Measurements from ENCODE around the gene PDE11A.
"Not testable (repeated sequence)": the region's sequence is repeated elsewhere in the genome, so short reads cannot be mapped to it uniquely, and the experiment has no call there.

Gene PDE11A

GRCh38 chr2:178072383-178073301 lies at the start of gene PDE11A:
Gene PDE11A (minus strand): TSS chr2:178072777. CDS start chr2:178072437, 340 bp downstream.
- FAIRE-seq = no peak
- DNase-seq (ENCODE audit: insufficient read length, low spot score) = peak; percentile 3

GRCh38 chr2:178119179-178119922 lies 46.8 kb upstream of the PDE11A start:
- DNase-seq (ENCODE audit: insufficient read length, low spot score) (no peak), FAIRE-seq (no peak)

DNA sequence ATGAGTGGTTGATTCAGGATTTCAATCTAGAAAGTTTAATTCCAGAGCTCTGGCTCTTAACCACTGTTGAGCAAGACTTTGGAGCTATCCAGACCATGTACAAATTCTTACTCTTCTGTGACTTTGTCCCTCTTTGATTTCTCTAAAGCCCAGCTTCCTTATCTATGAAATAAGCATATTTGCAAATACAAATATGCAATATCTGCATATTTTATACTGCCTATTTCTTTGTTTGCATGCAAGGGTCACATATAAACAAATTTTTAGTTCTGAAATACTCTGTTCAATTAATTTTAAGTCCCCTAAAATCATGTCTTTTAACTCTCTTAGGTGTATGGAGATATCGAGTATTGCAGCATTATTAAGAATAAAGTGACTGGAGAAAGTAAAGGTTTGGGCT lies 45.1 kb upstream of the PDE11A start:
- no peak for DNase-seq (ENCODE audit: insufficient read length, low spot score)

GRCh38 chr2:178115271-178115670 lies 42.7 kb upstream of the PDE11A start:
- FAIRE-seq (no peak), DNase-seq (ENCODE audit: insufficient read length, low spot score) (no peak)

More for the DNA sequence above, 45.1 kb upstream of the PDE11A start:
- FAIRE-seq = no peak

DNA sequence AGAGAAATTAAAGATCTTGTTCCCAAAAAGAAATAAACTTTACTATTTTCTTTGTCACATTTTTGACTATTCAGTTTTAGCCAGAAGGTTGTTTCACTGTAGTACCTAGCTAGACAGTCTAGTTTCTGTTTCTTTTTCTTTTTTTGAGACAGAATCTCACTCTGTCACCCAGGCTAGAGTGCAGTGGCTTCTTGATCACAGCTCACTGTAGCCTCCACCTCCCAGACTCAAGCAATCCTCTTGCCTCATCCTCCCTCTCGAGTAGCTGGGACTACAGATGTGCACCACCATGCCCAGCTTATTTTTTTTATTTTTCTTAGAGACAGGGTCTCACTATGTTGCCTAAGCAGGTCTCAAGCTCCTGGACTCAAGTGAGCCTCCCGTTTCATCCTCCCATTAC lies 41.9 kb upstream of the PDE11A start:
- no peak for DNase-seq (ENCODE audit: insufficient read length, low spot score)
- FAIRE-seq = peak; percentile 88

DNA sequence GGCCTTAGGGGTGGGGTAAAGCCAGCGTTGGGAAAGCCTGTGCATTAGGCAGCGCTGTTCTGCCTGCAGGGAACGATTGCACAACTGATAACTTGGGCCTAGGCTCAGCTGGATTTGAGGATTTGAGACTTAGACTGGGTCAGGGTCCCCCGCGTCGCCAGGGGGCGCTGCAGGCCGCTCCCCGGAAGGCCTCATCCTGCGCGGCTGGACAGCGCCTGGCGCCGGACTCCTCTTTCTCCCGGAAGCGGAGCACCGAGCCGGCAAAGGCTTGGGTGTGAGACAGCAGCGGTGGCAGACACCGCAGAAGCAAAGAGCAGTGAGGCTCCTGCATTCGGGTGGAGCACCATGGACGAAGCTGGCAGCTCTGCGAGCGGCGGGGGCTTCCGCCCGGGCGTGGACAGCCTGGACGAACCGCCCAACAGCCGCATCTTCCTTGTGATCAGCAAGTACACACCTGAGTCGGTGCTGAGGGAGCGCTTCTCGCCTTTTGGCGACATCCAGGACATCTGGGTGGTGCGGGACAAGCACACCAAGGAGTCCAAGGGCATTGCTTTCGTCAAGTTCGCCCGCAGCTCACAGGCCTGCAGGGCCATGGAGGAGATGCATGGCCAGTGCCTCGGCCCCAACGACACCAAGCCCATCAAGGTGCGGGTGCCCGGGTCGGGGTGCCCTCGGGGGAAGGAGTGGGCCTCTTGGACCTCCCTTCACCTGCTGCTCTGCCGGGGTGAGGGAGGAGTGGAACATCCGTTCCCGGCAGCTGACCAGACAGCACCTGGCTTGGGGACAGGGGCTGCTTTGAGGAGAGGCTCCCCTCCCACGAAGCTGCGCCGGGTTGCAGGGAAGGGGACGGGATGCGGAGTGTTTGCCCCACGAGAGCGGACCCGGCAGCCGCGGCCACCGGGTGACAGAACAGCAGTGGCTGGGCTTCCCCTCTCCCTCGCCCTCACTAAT lies 39.9 kb upstream of the PDE11A start, which contains the start of gene RBM45:
TSS of gene RBM45 (plus strand) at position 236 of the 951 bp plus-strand sequence. CDS start at position 346, 110 bp downstream.
- peak; percentile 78 for DNase-seq (ENCODE audit: insufficient read length, low spot score)
- FAIRE-seq = peak; percentile 92

- no peak for FAIRE-seq
- DNase-seq (ENCODE audit: insufficient read length, low spot score) = no peak
Measured at GRCh38 chr2:178111743-178112142, 39.2 kb upstream of the PDE11A start.

DNA sequence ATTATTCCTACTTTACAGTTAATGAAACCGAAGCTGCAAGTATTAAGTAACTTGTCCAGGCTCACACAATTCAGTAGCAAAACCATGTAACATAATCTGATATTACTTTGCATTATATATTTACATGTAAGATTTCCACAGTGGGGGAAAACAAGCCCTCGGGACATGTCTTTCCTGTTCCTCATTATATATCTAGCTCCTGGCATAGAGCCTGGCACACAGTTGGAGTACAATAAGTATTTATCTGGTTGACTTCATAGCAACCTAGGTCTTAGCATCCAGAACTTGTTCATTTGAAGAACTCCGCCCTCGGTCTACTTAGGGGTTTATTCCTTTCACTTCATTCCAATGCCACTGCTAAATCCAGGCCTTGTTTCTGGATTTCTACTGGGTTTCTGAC lies 38.1 kb upstream of the PDE11A start:
- DNase-seq (ENCODE audit: insufficient read length, low spot score) (no peak), FAIRE-seq (no peak)

GRCh38 chr2:178109813-178110212 lies 37.2 kb upstream of the PDE11A start:
- FAIRE-seq = peak; percentile 66
- peak; percentile 24 for DNase-seq (ENCODE audit: insufficient read length, low spot score)

- DNase-seq (ENCODE audit: insufficient read length, low spot score) = no peak
- no peak for FAIRE-seq
Measured at GRCh38 chr2:178108176-178108575, 35.6 kb upstream of the PDE11A start.

DNA sequence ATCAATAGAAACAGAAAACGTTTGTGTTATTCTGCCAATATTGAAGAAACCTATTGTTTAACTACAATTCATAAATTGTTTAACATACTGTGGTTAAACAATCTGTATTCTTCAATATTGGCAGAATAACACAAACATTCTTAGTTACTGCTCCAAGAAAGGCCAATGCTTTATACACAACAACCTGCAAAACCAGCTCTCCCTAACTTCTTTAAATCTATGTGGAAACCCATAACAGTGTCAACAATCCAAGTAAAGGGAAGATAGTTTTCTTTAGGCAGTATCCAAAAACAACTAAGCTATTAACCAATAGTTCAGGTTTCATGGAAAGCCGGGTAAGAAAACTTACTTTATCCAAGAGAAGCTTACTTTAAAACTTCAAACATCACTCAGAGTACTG lies 33.5 kb upstream of the PDE11A start:
- no peak for DNase-seq (ENCODE audit: insufficient read length, low spot score)
- FAIRE-seq = no peak

GRCh38 chr2:178105566-178105965 lies 33.0 kb upstream of the PDE11A start:
- no peak for DNase-seq (ENCODE audit: insufficient read length, low spot score)
- no peak for FAIRE-seq

DNA sequence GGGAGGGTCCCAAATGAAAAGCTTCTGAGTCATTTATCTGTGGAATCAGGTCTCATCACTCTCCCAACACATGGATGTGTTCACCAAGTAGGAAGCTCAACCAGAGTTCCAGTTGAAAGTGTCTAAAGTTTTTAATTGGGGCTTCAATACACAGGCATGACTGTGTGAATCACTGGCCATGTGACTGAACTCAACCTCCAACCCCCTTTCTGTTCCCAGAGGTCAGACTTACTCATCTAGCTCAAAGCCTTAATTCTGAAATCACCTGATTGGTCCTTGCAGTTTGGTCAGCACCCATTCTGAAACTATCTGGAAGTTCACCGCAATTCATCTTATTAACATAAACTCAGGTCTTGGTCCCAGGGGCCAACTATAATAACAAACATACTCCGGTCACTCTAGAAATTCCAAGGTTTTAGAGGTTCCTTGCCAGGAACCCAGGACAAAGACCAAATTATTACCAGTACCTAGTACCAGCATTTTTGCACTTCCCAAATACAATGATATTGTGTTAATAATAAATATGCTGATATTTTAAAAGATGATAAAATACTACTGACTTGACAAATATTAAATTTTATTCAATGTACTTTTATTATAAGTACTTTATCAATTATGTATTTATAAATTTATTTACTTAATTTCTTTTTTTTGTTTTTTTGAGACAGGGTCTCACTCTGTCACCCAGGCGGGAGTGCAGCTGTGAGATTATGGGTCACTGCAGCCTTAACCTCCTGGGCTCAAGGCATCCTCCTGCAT lies 28.9 kb upstream of the PDE11A start:
- no peak for DNase-seq (ENCODE audit: insufficient read length, low spot score)
- no peak for FAIRE-seq

GRCh38 chr2:178093471-178093870 lies 20.9 kb upstream of the PDE11A start:
- FAIRE-seq (no peak), DNase-seq (ENCODE audit: insufficient read length, low spot score) (no peak)

DNA sequence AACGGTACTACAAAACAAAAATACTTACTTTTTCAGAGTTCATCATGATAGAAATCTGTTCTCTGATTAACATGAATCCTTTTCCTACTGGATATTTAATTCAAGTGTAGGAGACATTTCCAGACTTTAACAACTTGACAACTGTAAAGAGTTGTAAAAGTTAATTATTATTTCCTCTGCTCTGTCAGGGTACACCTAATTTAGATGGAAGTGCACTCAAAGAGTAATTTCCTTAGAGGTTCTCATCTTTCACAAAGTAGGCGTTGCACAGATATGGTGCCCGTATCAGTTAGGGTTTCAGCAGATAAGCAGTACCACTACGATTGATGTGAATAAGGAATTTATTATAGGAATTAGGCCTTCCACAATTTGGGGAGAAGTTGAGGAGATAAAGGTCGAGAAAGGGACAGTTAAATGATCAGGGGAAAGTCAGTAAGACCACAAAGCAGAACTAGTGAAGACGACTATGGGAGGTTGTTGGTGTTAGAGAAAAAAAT lies 16.2 kb upstream of the PDE11A start:
- FAIRE-seq = no peak
- DNase-seq (ENCODE audit: insufficient read length, low spot score) = no peak

- DNase-seq (ENCODE audit: insufficient read length, low spot score) (no peak), FAIRE-seq (no peak)
Measured at GRCh38 chr2:178084273-178084672, 11.7 kb upstream of the PDE11A start.

DNA sequence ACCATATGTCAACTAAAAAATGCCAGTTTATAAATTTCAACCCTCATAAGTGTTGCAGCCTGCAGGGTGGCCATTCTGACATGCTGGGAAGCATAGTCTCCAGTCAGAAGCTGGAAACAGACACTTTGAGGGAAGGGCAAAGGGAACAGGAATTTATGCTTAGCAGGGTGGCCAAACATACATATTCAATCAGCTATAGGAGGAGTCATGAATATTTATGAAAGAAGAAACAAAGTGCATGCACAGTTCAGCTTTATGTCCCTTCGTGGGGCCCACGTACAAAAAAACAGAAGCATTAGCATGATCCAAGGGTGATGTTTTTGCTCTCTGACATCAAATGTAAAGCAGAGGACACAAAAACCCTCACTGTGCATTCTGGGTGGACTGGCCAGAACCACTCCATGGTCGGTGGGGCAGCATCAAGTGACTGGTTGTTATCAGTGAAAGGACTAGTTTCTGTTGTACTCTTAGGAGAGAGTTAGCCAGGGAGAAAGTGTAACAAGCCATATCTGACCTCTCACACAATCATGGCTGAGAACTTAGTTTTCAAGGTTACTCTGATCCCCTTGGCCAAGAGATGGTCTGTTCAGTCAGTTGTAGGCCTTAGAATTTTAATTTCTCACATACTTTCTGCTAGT lies 9.9 kb upstream of the PDE11A start:
- DNase-seq (ENCODE audit: insufficient read length, low spot score) = no peak
- FAIRE-seq = no peak

DNA sequence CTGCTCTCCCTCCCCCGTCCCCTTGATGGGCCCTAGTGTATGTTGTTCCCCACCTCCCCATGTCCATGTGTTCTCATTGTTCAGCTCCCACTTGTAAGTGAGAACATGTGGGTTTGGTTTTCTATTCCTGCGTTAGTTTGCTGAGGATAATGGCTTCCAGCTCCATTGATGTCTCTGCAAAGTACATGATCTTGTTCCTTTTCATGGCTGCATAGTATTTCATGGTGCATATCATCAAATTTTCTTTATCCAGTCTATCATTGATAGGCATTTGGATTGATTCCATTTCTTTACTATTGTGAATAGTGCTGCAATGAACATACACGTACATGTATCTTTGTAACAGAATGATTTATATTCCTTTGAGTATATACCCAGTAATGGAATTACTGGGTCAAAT lies 6.7 kb upstream of the PDE11A start:
- DNase-seq (ENCODE audit: insufficient read length, low spot score); FAIRE-seq: not testable (repeated sequence)

GRCh38 chr2:178076130-178076529 lies 3.6 kb upstream of the PDE11A start:
- DNase-seq (ENCODE audit: insufficient read length, low spot score) = no peak
- FAIRE-seq = no peak
